ENCODE results near the gene PRKCA.
"Not testable (repeated sequence)": the region's sequence is repeated elsewhere in the genome, so short reads cannot be mapped to it uniquely, and the experiment has no call there.

The PRKCA gene

GRCh38 chr17:66392783-66393437 lies 90.5 kb downstream of the PRKCA start:
- DNase-seq: no peak

GRCh38 chr17:66395961-66396360 lies 93.5 kb downstream of the PRKCA start:
- DNase-seq: no peak

GRCh38 chr17:66397486-66397885 lies 95.1 kb downstream of the PRKCA start:
- DNase-seq: peak; percentile 32

- DNase-seq: no peak
These were observed 95.6 kb downstream of the PRKCA start for GRCh38 chr17:66398059-66398458.

GRCh38 chr17:66398617-66399016 lies 96.2 kb downstream of the PRKCA start:
- no peak for DNase-seq

GRCh38 chr17:66399441-66399840 lies 97.0 kb downstream of the PRKCA start:
- DNase-seq: no peak

GRCh38 chr17:66400041-66400688 lies 97.8 kb downstream of the PRKCA start:
- DNase-seq: not testable (repeated sequence)

- DNase-seq: no peak
These were observed 98.3 kb downstream of the PRKCA start for GRCh38 chr17:66400698-66401097.

- DNase-seq: no peak
These were observed 99.0 kb downstream of the PRKCA start for GRCh38 chr17:66401364-66401763.

- DNase-seq: no peak
These were observed 101.6 kb downstream of the PRKCA start for GRCh38 chr17:66403846-66404556.

DNA sequence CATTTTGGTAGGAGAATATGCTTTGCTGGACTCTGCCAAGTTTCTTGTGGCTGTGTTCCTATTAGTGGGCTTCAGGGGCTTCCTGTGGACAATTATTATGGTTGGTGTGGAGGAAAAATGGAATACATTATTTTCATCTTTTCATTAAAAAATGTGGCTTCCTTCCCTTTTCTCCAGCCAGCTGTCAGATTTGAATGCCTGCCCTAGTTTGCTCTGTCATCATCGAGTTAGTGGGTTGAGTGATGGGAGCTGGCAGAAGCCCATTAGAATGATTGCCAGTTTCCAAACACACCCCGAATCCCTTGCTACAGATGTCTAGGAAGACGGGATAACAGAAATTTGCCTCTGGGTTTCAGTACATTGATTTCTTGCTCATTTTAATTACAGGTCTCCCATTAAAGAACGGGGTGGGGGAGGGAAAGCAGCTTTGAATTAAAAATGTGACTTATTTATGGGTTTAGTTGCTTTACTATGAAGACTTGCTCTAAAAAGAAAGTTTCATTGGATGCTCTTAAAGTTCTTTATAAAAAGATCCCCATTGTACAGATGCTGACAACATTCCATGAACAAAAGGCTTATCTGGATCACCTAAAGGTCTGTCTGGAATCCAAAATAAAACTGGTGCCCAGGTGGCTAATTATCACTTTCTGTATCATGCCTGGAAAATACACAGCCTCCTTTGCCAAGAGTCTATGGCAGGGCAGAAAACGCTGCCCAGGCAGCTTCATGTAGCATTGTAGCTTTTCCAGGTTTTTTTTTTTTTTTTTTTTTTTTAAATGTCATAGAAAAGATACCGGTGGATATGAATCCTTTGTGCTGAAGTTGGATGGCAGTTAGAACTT lies 103.6 kb downstream of the PRKCA start:
- DNase-seq: no peak

GRCh38 chr17:66406701-66407644 lies 104.6 kb downstream of the PRKCA start:
- DNase-seq: no peak

GRCh38 chr17:66407864-66408263 lies 105.5 kb downstream of the PRKCA start:
- no peak for DNase-seq

DNA sequence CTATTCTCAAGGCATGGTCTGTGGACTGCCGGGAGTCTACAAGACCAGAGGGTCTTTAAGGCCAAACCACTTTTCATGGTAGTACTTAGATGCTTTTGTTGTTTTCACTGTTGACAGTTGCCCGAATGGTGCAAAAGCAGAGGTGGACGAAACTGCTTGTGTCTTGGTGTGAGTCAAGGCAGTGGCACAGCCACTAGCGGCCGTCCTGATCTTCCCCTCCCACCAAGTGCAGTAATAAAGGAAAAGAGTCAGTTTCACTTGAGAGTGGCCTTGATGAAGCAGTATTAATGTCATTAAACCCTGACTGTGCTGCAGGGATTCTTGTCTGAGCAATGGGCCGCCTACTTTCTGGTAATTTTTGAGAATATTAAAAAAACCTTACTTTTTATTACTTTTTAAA lies 109.1 kb downstream of the PRKCA start:
- no peak for DNase-seq

- DNase-seq: no peak
These were observed 110.6 kb downstream of the PRKCA start for GRCh38 chr17:66412857-66413558.

GRCh38 chr17:66413559-66414520 lies 111.4 kb downstream of the PRKCA start:
- DNase-seq: no peak

- no peak for DNase-seq
These were observed 112.3 kb downstream of the PRKCA start for GRCh38 chr17:66414561-66415175.

GRCh38 chr17:66415366-66416206 lies 113.2 kb downstream of the PRKCA start:
- DNase-seq: no peak
